Gastroesophageal sphincter (tissue), 4 donors: ENCODE results near the gene NLRP5. TPM values are rescaled to one million over a fixed set of nuclear protein-coding genes. Genes with fewer than 3 reads are reported as not detected.

Source experiments
- ATAC-seq: fragments of 150-250 bp; one replicate; pipeline ENCODE4 v1.9.1; 2016; ENCODE audit warnings: mild to moderate bottlenecking, moderate library complexity
- H3K27ac ChIP-seq, 4 donors: fragments of 200-600 bp; sonication (generic) in 3 of 4; 1 replicate in 3 of 4; 2 replicates in 1 of 4; pipeline ENCODE4 v1.5.1; 2016 to 2019
- H3K27me3 ChIP-seq: fragments of 200-600 bp; sonication (generic); one replicate; pipeline ENCODE4 v1.5.1; 2019
- H3K36me3 ChIP-seq, 2 donors: fragments of 200-600 bp; sonication (generic); one replicate each; pipeline ENCODE4 v1.5.1; 2019; ENCODE audit warnings: control low read depth in 1 of 2
- H3K4me1 ChIP-seq, 3 donors: fragments of 200-600 bp; sonication (generic); 1 replicate in 2 of 3; 2 replicates in 1 of 3; pipeline ENCODE4 v1.5.1; 2016 to 2019; ENCODE audit warnings: control low read depth in 2 of 3
- H3K4me3 ChIP-seq, 2 donors: fragments of 200-600 bp; sonication (generic); one replicate each; pipeline ENCODE4 v1.5.1; 2019; ENCODE audit warnings: mild to moderate bottlenecking in 1 of 2, moderate library complexity in 1 of 2
- H3K9me3 ChIP-seq, 3 donors: fragments of 200-600 bp; sonication (generic); one replicate each; pipeline ENCODE4 v1.5.1; 2017 to 2019; ENCODE audit warnings: control low read depth in 2 of 3
- EP300 ChIP-seq: sonication (generic); formaldehyde crosslinking; IDR thresholded peaks from one replicate; pipeline ENCODE4 v1.6.1; 2017; ENCODE audit warnings: antibody characterized with exemption, mild to moderate bottlenecking
- POLR2A ChIP-seq, 2 donors: fragments of 450-650 bp; IDR thresholded peaks; one replicate each; pipeline ENCODE4 v1.6.1; 2017; ENCODE audit warnings: antibody characterized with exemption in 2 of 2, mild to moderate bottlenecking in 2 of 2, moderate library complexity in 1 of 2
- POLR2AphosphoS5 ChIP-seq: sonication (generic); formaldehyde crosslinking; IDR thresholded peaks from one replicate; pipeline ENCODE4 v1.6.1; 2017; ENCODE audit warnings: antibody characterized with exemption
- WGBS, 2 donors: methylation state at CpG; one replicate each; pipeline ENCODE4 v1.1.5; 2018; ENCODE audit warnings: low coverage in 1 of 2; 5-methylcytosine and 5-hydroxymethylcytosine counted together
- total RNA-seq, 4 donors: library from RNA; depleted of rRNA; stranded (reverse); fragments of >200 nt; gene quantifications; one replicate each; pipeline ENCODE4 v1.1.0, GENCODE V29; 2016
- TF ChIP-seq, protein P1 (sequence below), 4 experiments: fragments of 200-600 bp in 2 of 4; fragments of 450-650 bp in 2 of 4; sonication (generic) in 1 of 4; IDR thresholded peaks; one replicate each; pipeline ENCODE4 v1.5.1; 2017 to 2019; ENCODE audit warnings: antibody characterized with exemption in 4 of 4, mild to moderate bottlenecking in 2 of 4, moderate library complexity in 2 of 4

The NLRP5 gene
- total RNA-seq, 4 donors from 2014 or later = not detected

DNA sequence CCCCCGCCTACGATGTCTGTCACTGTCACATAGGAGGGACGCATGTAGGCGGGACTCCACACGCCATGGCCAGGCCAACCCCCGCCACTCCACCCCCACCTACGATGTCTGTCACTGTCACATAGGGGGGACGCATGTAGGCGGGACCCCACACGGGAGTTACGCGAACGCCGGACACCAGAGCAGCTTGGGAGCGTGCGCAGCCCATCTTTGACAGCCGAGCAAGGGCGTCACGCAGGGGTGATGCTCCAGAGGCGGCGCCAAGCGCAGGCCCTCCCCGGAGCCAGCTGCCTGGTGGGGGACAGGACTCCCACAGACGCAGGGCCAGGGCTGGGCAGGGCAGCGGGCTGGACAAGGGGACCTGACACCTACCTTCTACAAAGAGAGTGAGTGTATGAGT, 114.5 kb downstream of the NLRP5 start:
- WGBS, 2 donors = 74 to 94% methylated on average over 5 to 8 of the region's 25 CpGs
- H3K36me3 ChIP-seq = peaks cover 0 to 58% of the 10 kb centered on the region in 2 donors
- no peaks in the 10 kb centered on the region for H3K27me3 ChIP-seq

DNA sequence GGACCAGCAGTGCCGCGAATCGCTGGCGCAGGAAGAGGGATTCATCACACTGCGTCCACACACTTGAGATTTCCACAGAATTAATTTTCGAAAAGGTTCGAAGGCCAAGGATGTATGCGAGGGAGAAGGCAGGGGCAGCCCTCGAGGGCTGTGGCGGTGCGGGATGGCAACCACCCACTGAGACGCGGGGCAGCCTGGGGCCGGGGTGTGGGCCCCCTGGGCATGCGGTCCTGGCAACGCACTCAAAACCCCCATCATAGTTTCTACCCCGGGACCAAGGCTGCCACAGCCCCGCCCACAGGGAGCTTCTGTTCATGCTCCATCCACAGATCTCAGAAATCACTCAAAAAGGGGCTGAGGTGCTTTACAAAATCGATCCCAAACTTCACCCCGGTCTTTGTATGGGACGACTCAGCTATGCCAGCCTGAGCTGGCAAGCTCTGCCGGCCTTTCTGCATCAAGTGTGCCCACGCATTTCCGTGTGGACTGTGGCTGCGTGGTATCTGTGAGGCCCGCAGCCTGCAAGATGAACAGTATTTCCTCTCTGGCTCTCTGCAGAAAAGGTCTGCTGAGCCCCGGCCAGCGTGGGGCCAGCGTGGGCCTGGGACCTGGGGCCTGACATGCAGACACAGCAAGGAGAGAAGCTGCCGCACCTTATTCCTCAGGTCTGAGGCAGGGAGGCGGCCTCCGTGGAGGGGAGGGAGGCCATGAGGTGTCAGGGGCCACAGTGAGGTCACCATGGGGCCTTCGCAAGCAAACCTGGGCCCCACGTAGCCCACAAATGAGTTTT, 115.4 kb downstream of the NLRP5 start:
- Histone ChIP-seq H3K4me3 (no peak overlapping the region), H3K36me3 (peaks cover 0 to 56% of the 10 kb centered on the region in 2 donors), H3K9me3 (no peaks in the 10 kb centered on the region), H3K27ac (no peak overlapping the region), H3K27me3 (no peaks in the 10 kb centered on the region), H3K4me1 (peaks cover 0 to 51% (median 19%) of the 10 kb centered on the region in 3 donors)
- no peak for ATAC-seq
- 89 to 90% methylated on average over 10 to 16 of the region's 34 CpGs for WGBS, 2 donors
- TF ChIP-seq POLR2AphosphoS5 = no peak
- no peak for TF ChIP-seq EP300
- TF ChIP-seq, protein P1, sequence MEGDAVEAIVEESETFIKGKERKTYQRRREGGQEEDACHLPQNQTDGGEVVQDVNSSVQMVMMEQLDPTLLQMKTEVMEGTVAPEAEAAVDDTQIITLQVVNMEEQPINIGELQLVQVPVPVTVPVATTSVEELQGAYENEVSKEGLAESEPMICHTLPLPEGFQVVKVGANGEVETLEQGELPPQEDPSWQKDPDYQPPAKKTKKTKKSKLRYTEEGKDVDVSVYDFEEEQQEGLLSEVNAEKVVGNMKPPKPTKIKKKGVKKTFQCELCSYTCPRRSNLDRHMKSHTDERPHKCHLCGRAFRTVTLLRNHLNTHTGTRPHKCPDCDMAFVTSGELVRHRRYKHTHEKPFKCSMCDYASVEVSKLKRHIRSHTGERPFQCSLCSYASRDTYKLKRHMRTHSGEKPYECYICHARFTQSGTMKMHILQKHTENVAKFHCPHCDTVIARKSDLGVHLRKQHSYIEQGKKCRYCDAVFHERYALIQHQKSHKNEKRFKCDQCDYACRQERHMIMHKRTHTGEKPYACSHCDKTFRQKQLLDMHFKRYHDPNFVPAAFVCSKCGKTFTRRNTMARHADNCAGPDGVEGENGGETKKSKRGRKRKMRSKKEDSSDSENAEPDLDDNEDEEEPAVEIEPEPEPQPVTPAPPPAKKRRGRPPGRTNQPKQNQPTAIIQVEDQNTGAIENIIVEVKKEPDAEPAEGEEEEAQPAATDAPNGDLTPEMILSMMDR (IDR thresholded peaks at IDR 0.05) = no peak
- TF ChIP-seq POLR2A (IDR thresholded peaks at IDR 0.05) = no peak

More for the DNA sequence above, 114.5 kb downstream of the NLRP5 start:
- Histone ChIP-seq H3K4me1 (peaks cover 0 to 44% (median 10%) of the 10 kb centered on the region in 3 donors), H3K9me3 (no peaks in the 10 kb centered on the region), H3K4me3 (no peak overlapping the region), H3K27ac (no peak overlapping the region)
- no peak for ATAC-seq
- TF ChIP-seq EP300 (no peak), POLR2A (IDR thresholded peaks at IDR 0.05) (no peak), POLR2AphosphoS5 (no peak)
- TF ChIP-seq, protein P1 (IDR thresholded peaks at IDR 0.05) = no peak

DNA sequence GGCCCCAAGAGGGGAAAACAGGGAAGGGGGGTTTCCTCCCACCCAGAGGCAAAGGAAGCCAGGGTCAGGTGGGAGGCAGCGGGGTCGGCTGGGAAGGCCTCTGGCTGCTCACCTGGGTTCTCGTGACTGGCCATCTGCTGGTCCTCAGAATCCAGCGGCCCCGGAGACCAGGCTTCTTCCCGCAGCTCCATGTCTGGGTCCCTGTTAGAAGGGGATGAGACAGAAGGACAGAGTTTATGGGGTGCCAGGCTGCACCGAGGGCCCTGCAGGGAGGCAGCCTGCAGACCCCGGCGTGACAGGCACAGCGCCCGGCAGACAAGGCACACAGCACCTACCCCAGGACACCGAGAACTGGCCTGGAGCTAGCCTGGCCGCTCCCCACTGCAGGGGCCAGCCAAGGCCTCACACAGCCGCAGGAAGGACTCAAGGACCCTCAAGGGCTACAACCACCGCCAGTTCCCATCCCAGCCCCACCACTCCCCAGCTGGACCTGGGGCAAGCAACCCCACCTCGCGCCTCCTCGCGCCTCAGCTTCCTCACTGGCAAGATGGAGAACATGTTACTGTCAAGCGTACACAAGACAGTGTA, 116.5 kb downstream of the NLRP5 start:
- TF ChIP-seq, protein P1 (IDR thresholded peaks at IDR 0.05) = no peak
- TF ChIP-seq EP300 = no peak
- no peak for TF ChIP-seq POLR2AphosphoS5
- Histone ChIP-seq H3K9me3 (no peaks in the 10 kb centered on the region), H3K4me3 (no peak overlapping the region), H3K4me1 (peaks cover 3 to 51% (median 30%) of the 10 kb centered on the region in 3 donors), H3K27me3 (no peaks in the 10 kb centered on the region), H3K27ac (peak overlapping the region in 2 of 4 donors; percentile 19 to 25), H3K36me3 (peaks cover 0 to 44% of the 10 kb centered on the region in 2 donors)
- no peak for ATAC-seq
- 100% methylated on average over 1 of the region's 20 CpGs; no CpG with 5 or more reads in 1 of the 2 donors for WGBS, 2 donors

DNA sequence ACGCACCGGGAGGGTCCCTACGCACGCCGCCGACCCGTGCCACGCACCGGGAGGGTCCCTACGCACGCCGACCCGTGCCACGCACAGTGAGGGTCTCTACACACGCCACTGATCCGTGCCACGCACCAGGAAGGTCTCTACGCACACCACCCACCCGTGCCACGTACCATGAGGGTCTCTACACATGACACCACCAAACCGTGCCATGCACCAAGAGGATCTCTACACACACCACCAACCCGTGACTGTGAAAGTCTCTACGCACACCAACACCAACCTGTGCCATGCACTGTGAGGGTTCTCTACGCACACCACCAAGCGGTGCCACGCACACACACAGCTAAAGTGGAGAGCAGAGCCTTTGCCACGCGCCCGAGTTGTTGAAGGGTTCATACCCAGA, 117.8 kb downstream of the NLRP5 start:
- peaks cover 3 to 64% (median 43%) of the 10 kb centered on the region in 3 donors for H3K4me1 ChIP-seq
- peak overlapping the region in 2 of 4 donors; percentile 84 to 85 for H3K27ac ChIP-seq
- peaks cover 0 to 35% of the 10 kb centered on the region in 2 donors for H3K36me3 ChIP-seq
- TF ChIP-seq, protein P1 (IDR thresholded peaks at IDR 0.05) = no peak
- no peaks in the 10 kb centered on the region for H3K9me3 ChIP-seq
- 89 to 95% methylated on average over 5 to 9 of the region's 29 CpGs for WGBS, 2 donors
- peak overlapping the region in 1 of 2 donors; percentile 25 for H3K4me3 ChIP-seq
- no peaks in the 10 kb centered on the region for H3K27me3 ChIP-seq
- no peak for ATAC-seq
